NCI-H2171 (cell line): ENCODE data around the gene PFN2.

ENCODE experiments used
- DNase-seq: peaks from one replicate; lab custom pipeline; 2025; lab: John Stamatoyannopoulos, UW

PFN2 gene

DNA sequence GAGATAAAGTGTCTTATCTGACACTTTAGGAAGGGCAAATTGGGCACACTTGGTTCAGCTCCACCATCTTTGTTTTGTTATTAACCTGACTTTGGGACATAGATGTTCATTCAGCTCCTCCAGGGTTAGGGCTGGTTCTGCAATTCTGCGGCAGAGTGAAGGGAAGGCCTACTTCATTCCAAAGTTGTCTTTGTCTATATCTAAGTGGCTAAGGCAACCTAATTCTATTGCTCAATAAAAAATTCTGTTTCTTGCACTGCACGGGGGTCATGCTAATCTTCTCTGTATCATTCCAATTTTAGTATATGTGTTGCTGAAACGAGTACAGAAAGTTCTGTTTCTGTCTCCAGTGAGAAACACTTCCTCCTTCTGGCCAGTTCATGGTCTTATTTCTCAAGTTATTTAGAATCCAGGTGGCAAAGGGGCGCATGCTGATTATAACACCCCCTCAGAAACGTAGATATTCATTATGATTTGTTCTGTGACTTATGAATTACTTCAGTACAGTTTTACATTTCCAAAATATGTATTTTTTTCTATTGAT, 53.5 kb downstream of the PFN2 start:
- no peak for DNase-seq
